GM13976 (cell line): ENCODE data around the gene COL4A1.

Experiments
- DNase-seq: peaks from one replicate; pipeline ENCODE4 v3.0.0; 2012; ENCODE audit warnings: low spot score
- CTCF ChIP-seq: IDR thresholded peaks from 2 replicates; pipeline ENCODE4 v1.5.1; 2012; ENCODE audit warnings: borderline replicate concordance, mild to moderate bottlenecking; ENCODE audit not compliant: insufficient read depth; ENCODE audit errors: extremely low read depth, missing control alignments, control extremely low read depth
- in situ Hi-C: fragments of 300-500 bp; cut with MboI; formaldehyde crosslinking; loops from one replicate; pipeline ENCODE4 v1.12.0; 2022; ENCODE audit warnings: low sequenced_read_pairs, mixed read lengths, inconsistent platforms; ENCODE audit not compliant: unreplicated experiment

Gene COL4A1

GRCh38 chr13:110309661-110310524 is 2.9 kb upstream of the COL4A1 start:
- in situ Hi-C loops = no loop called here
- no peak for DNase-seq
- TF ChIP-seq CTCF = no peak

- in situ Hi-C loops = no loop called here
- TF ChIP-seq CTCF = no peak
- DNase-seq = no peak
These were observed 1.9 kb upstream of the COL4A1 start for GRCh38 chr13:110308656-110309359.

GRCh38 chr13:110307767-110308655 is 1.1 kb upstream of the COL4A1 start:
- no peak for TF ChIP-seq CTCF
- DNase-seq = no peak

GRCh38 chr13:110306340-110306959 is 507 bp downstream of the COL4A1 start:
- TF ChIP-seq CTCF = no peak
- no peak for DNase-seq
- in situ Hi-C loops = no loop called here

More at GRCh38 chr13:110307767-110308655, 1.1 kb upstream of the COL4A1 start:
- in situ Hi-C loops = no loop called here

GRCh38 chr13:110305949-110306339 is 1.0 kb downstream of the COL4A1 start:
- no peak for TF ChIP-seq CTCF
- in situ Hi-C loops = no loop called here
- DNase-seq = no peak

GRCh38 chr13:110305544-110305943 is 1.4 kb downstream of the COL4A1 start:
- in situ Hi-C loops = no loop called here
- no peak for TF ChIP-seq CTCF
- no peak for DNase-seq
